Endothelial cell of hepatic sinusoid (primary cell): ENCODE results near the gene NBDY.
"Not testable (repeated sequence)": the region's sequence is repeated elsewhere in the genome, so short reads cannot be mapped to it uniquely, and the experiment has no call there.

Experiments
- in situ Hi-C: cut with HindIII; loops from 2 replicates; pipeline ENCODE4 v1.10.0; 2017; ENCODE audit warnings: low sequenced_read_pairs

The NBDY gene

DNA sequence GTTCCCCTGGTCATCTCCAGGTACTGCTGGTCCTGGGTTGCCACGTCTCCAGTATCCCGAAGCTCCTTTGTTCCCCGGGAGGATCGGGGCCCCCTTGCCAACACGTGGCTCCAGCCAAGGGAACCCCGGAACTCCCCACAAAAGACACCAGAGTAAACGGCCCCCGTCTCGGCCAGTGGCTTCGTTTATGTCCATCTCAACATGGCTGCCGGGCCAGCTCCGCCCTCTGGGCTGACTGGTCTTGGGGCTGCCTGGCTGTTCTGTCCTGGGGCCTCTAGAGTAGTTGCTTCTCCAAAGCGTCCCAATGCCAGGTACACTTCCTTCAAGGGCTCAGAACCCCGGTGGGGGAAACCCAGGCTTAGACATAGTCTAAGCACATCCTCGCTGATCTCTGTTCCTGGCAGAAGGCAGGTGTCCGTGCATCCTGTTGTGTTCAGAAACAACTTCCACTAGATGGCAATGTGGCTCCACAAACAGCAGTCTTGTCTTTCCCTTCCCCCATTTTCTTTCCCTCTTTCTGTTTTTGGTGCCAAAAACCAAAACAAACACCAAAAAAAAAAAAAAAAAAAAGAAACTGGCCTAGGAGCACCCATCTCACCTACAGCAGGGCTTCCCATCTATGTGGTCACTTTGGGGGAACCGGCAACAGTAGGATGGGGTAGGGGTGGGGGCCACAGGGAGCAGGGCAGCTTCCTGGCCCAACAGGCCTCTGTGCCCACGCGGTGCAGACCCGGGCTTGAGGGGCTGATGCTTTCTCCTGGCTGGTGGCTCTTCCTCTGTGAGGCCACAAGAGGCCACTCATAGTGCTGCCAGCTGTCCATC lies 35.3 kb downstream of the NBDY start:
- in situ Hi-C loops = no loop called here

DNA sequence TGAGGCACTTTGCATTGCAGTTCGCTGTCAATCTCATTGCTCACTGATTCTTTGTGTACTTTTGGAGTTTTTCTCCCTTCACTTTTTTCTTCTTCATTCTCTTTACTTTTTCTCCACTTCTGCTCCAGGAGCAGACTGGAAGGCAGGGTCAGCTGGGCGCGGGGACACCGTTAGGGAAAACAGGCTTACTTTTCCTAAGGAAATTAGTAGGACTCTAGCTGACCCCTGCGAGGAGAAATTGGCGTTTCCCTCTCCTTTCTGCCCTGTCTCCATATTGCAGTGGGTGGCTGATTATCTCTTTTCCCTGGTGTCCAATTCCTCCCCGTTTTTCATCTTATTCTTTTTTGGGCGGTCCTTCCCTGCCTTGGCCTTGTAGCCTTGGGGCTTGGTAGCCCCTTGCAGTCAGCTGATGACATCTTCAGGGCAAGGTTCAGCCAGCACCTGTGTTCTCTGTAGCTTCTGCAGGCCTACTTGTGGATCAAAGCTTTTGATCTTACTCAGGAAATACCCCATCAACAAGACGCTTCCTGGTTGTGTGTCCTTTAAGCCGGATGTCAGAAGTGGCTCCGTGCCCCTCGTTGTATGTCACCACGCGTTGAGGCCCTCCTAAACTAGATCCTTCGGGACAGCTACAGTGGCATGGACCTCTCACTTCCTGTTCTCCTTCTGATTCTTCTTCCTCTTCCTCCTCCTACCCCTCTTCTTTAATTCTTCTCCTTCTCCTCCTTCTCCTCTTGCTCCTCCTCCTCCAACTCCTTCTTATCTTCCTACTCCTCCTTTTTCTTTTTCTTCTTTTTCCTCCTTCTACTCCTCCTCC lies 36.1 kb downstream of the NBDY start:
- in situ Hi-C loops = no loop called here

DNA sequence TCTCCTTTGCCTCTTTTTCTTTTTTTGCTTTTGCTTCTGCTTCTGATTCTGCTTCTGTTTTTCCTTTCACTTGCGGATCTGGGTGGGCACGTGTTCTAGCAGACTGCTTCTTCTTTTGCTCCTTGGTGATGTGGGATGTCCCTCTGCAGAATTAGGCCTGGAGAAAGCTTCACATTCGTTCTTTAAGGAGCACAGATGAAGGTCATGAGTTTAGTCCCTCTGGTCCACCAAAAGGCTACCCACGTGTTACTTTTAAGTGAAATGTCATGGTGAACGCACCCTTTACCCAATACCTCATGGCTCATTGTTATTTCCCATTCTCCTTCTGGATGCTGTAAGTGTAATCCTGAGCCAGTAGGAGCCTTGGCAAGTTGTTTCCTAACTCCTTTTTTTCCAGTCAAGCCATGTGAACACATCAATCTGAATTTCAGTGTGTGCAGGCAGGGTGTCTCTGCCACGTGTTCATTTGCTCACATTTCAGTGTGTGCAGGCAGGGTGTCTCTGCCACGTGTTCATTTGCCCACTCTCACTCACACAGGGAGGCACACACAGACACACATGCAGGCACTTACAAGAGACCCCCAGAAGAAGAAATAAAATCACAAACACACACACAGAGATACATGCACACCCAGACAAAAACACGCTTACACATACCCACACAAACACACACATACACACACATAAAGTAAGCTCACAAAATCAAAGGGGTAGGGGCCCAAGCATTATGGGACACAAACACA lies 36.9 kb downstream of the NBDY start:
- in situ Hi-C loops = no loop called here

DNA sequence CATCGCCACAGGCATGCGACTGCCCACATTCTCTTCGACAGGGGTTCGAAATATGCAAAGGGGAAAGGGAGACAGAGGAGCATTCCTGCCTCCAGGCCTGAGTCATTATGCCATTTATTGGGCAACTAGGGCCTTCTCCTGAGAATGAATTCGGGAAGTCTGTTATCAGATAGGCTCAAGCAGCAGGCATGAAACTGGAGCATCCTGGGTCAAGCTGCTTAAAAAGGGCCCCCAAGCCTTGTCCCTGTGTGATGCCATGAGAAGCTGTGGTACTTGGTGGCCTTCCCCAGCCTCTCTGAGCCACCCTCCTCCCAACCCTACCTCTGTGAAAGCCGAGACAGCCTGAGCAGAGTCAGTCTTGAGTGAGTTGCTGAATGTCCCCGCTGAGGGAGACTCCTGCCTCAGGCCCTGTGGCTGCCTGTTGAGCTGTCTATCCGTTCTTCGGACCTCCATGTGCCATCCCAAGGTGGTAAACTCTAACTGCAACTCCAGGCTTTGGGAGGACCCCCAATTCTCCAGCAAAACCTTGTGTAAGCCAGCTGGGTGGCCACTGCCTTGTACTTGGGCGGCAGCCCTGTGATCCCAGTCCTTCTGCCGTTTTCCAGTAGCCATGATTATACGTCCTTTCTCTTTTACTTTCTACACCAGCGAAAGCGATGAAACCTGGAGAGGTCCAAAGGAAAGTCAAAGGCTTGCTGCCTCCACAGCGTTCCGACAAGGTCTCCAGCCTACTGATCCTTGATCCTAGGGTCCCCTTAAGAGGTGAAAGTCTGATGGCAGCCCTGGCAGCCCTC lies 37.7 kb downstream of the NBDY start:
- in situ Hi-C loops = no loop called here

DNA sequence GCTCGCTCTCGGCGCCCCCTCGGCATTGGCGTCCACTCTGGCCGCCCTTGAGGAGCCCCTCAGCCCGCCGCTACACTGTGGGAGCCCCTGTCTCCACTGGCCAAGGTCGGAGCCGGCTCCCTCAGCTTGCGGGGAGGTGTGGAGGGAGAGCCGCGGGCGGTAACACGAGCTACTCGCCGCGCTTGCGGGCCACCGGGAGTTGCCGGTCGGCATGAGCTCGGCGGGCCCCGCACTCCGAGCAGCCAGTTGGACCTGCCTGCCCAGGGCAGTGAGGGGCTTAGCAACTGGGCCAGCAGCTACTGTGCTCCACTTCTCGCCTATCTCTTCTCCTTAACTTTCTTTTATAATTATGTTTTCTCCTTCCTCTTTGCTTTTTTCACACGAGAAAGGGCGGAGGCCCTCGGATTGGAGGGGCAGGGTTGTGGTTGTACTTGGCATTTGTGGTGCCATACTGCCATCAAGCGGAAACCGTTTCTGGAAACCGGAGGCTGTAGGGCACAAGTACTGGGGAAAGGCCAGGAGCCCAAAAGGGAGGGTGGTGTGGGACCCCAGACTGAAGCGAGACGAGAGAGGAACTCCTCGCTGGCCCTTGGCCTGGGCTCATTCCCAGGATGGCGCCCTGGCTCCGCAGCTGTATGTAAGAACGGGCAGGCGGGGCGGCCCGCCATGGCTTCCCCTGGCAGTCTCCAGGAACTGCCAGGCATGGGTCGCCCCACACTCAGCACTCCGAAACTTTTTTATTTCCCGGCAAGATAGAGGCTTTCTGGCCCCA lies 38.5 kb downstream of the NBDY start:
- in situ Hi-C loops = not testable (repeated sequence)

DNA sequence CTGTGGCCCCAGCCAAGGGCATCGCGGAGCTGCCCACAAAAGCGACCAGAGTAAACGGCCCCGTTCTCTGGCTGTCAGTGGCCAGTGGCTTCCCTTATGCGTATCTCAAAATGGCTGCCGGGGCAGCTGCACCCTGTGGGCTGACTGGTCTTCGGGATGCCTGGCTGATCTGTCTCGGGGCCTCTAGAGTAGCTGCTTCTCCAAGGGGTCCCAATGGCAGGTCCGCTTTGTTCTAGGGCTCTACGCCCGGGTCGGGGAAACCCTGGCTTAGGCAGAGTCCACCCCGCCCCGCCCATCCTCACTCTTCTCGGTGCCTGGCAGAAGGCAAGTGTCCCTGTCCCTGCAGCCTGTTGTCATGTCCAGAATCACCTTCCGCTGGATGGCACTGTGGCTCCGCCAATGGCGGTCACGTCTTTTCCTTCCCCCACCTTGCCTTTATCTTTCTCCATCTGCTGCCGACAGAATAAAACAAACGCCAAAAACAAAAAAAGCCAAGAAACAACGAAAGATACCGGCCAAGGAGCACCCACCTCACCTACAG lies 39.1 kb downstream of the NBDY start:
- in situ Hi-C loops = not testable (repeated sequence)

DNA sequence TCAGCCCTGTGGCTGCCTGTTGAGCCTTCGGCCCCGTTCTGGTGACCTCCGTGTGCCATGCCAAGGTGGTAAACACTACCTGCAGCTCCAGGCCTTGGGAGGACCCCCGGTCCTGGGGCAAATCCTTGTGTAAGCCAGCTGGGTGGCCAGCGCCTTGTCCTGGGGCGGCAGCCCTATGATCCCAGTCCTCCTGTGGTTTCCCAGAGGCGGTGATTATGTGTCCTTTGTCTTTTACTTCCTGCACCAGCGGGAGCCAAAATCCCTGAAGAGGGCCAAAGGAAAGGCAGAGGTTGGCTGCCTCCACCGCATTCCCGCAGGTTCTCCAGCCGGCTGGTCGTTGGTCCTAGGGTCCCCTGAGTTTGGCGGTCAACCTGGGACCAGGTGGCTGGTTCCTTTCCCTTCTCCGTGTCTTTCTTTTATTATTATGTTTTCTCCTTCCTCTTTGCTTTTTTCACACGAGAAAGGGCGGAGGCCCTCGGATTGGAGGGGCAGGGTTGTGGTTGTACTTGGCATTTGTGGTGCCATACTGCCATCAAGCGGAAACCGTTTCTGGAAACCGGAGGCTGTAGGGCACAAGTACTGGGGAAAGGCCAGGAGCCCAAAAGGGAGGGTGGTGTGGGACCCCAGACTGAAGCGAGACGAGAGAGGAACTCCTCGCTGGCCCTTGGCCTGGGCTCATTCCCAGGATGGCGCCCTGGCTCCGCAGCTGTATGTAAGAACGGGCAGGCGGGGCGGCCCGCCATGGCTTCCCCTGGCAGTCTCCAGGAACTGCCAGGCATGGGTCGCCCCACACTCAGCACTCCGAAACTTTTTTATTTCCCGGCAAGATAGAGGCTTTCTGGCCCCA lies 43.9 kb downstream of the NBDY start:
- in situ Hi-C loops = not testable (repeated sequence)

DNA sequence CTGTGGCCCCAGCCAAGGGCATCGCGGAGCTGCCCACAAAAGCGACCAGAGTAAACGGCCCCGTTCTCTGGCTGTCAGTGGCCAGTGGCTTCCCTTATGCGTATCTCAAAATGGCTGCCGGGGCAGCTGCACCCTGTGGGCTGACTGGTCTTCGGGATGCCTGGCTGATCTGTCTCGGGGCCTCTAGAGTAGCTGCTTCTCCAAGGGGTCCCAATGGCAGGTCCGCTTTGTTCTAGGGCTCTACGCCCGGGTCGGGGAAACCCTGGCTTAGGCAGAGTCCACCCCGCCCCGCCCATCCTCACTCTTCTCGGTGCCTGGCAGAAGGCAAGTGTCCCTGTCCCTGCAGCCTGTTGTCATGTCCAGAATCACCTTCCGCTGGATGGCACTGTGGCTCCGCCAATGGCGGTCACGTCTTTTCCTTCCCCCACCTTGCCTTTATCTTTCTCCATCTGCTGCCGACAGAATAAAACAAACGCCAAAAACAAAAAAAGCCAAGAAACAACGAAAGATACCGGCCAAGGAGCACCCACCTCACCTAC lies 44.5 kb downstream of the NBDY start:
- in situ Hi-C loops = not testable (repeated sequence)

DNA sequence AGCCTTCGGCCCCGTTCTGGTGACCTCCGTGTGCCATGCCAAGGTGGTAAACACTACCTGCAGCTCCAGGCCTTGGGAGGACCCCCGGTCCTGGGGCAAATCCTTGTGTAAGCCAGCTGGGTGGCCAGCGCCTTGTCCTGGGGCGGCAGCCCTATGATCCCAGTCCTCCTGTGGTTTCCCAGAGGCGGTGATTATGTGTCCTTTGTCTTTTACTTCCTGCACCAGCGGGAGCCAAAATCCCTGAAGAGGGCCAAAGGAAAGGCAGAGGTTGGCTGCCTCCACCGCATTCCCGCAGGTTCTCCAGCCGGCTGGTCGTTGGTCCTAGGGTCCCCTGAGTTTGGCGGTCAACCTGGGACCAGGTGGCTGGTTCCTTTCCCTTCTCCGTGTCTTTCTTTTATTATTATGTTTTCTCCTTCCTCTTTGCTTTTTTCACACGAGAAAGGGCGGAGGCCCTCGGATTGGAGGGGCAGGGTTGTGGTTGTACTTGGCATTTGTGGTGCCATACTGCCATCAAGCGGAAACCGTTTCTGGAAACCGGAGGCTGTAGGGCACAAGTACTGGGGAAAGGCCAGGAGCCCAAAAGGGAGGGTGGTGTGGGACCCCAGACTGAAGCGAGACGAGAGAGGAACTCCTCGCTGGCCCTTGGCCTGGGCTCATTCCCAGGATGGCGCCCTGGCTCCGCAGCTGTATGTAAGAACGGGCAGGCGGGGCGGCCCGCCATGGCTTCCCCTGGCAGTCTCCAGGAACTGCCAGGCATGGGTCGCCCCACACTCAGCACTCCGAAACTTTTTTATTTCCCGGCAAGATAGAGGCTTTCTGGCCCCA lies 49.3 kb downstream of the NBDY start:
- in situ Hi-C loops = loop anchor here (25.0 kb wide), 1 partner anchor 209 kb away; the partner anchor contains the start of gene SPIN3

DNA sequence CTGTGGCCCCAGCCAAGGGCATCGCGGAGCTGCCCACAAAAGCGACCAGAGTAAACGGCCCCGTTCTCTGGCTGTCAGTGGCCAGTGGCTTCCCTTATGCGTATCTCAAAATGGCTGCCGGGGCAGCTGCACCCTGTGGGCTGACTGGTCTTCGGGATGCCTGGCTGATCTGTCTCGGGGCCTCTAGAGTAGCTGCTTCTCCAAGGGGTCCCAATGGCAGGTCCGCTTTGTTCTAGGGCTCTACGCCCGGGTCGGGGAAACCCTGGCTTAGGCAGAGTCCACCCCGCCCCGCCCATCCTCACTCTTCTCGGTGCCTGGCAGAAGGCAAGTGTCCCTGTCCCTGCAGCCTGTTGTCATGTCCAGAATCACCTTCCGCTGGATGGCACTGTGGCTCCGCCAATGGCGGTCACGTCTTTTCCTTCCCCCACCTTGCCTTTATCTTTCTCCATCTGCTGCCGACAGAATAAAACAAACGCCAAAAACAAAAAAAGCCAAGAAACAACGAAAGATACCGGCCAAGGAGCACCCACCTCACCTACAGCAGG lies 50.0 kb downstream of the NBDY start:
- in situ Hi-C loops = loop anchor here (25.0 kb wide), 1 partner anchor 208 kb away; the partner anchor contains the start of gene SPIN3

DNA sequence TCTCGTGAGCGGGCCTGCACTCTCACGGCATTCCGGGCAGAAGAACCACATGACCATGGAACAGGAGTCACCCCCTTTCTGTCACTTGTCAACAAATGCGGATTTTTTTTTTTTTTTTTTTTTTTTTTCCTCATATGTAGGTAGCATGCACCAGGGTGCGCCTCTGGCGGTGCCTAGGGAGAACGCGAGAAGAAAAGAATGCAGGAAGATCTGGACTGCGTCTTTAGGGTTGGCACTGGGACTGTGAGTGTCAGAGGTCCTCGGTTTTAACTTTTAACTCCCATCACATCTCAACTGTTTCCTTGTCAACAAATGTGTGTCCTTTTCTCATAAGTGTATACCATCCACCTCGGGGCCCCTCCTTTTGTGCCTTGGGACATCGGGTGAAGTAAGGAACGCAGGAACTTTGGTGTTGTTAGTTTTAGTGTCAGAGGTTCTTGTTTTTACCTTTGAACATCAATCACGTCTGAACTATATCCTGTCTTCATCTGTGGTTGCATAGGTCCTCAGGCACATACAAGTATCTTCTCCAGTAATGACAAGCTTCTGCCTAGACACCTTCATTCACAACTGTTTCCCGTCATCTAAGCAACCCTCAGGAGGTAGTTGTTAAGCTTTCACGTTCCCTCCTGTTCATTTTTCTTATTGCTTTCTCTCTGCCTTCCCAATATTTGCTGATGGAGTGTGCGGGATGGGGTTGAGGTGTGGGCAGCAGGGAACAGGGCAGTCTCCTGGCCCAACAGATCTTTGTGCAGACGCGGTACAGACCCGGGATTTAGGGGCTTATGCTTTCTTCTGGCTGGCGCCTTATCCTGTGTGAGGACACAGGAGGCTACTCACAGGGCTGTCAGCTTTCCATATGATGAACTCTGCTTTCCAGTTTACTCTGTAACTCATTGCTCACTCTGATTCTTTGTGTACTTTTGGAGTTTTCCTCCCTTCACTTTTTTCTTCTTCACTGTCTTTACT lies 51.9 kb downstream of the NBDY start:
- in situ Hi-C loops = loop anchor here (25.0 kb wide), 1 partner anchor 206 kb away; the partner anchor contains the start of gene SPIN3

DNA sequence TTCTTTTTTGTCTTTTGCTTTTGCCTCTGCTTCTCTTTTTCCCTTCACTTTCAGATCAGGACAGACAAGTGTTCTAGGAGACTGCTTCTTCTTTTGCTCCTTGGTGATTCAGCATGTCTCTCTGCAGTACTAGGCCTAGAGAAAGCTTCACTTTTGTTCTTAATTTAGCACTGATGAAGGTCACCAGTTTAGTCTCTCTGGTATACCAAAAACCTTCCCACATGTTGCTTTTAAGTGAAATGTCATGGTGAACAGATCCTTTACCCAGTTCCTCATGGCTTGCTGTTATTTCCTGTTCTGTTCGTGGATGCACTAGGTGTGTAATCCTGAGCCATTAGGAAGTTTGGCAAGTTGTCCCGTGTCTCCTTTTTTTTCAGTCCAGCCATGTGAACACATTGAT lies 53.3 kb downstream of the NBDY start:
- in situ Hi-C loops = loop anchor here (25.0 kb wide), 1 partner anchor 205 kb away; the partner anchor contains the start of gene SPIN3

DNA sequence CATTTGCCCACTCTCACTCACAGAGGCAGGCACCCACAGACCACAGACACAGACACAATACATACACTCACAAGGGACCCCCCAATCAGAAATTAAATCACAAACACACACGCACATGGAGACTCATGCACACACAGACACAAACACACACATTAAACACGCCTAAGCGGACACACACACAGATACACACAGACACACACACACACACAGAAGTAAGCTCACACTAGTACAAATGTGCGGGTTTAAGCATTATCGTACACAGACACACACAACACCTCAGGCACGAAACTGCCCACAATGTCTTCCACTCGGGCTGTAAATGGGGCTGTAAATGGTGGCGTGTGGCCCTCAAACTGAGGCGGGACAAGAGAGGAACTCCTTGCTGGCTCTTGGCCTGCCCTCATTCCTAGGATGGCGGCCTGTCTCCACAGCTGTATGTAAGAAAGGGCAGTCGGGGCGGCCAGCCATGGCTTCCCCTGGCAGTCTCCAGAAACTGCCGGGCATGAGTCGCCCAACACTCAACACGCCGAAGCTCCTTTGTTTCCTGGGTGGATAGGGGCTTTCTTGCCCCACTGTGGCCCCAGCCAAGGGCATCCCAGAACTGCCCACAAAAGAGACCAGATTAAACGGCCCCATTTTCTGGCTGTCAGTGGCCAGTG lies 53.9 kb downstream of the NBDY start:
- in situ Hi-C loops = loop anchor here (25.0 kb wide), 1 partner anchor 204 kb away; the partner anchor contains the start of gene SPIN3

DNA sequence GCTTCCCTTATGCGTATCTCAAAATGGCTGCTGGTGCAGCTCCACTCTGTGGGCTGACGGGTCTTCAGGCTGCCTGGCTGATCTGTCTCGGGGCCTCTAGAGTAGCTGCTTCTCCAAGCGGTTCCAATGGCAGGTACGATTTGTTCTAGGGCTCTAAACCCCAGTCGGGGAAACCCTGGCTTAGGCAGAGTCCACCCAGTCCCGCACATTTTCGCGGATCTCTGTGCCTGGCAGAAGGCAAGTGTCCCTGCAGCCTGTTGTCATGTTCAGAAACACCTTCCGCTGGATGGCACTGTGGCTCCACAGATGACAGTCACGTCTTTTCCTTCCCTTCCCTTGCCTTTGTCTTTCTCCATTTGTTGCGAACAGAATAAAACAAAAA lies 54.4 kb downstream of the NBDY start:
- in situ Hi-C loops = loop anchor here (25.0 kb wide), 1 partner anchor 204 kb away; the partner anchor contains the start of gene SPIN3

DNA sequence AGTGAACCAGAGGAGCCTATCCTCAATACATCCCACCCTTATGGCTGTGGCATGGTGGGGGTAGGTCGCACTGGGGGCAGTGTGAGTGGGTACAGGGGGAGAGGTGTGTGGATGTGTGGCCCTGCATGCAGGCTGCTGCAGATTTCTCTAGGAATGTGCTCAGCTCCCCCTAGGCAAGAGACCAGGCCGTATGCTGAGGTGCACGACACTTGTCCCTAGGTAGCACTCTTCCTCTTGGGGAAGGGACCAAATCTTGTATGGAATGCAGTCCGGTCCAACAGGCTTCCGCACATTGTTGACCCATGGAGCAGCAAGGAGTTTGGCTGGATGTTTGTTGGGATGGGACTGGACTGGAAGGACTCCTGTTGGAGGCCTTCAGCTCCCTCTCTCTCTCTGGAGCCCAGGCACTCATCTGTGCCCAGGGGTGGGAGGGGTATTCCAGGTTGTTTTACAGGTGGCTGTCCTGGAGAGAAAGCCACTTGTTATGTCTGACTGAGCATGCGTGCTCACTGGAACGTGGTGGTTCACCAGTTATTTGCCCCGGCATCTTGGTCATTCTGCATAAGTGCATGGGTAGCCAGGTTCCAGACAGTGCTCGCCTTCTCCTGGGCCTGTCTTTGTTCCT lies 55.1 kb downstream of the NBDY start:
- in situ Hi-C loops = loop anchor here (25.0 kb wide), 1 partner anchor 203 kb away; the partner anchor contains the start of gene SPIN3
